NK-92 (cell line): Measurements from ENCODE around the gene POLR3H.

Source experiments
- DNase-seq: peaks from one replicate; lab custom pipeline; 2025; ENCODE audit not compliant: unreplicated experiment; lab: John Stamatoyannopoulos, UW

POLR3H gene

DNA sequence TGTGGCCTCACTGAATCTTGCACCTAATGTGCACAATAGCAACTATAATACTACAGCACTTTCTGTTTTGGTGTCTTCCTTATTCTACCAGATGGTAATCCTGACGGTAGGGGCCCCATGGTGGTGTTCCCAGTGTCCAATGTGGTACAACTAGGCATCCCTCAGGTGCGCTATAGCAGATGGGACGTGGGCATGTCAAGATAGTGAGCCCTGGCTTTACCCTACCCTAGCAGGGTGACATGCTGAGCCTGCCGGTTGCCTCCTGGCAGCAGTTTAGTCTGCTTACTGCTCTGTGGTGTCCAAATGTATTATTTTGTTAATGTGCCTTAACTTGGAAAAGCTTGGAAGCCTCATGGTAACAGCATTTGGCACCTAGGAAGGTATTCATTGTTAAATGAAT, 56.2 kb downstream of the POLR3H start:
- no peak for DNase-seq

DNA sequence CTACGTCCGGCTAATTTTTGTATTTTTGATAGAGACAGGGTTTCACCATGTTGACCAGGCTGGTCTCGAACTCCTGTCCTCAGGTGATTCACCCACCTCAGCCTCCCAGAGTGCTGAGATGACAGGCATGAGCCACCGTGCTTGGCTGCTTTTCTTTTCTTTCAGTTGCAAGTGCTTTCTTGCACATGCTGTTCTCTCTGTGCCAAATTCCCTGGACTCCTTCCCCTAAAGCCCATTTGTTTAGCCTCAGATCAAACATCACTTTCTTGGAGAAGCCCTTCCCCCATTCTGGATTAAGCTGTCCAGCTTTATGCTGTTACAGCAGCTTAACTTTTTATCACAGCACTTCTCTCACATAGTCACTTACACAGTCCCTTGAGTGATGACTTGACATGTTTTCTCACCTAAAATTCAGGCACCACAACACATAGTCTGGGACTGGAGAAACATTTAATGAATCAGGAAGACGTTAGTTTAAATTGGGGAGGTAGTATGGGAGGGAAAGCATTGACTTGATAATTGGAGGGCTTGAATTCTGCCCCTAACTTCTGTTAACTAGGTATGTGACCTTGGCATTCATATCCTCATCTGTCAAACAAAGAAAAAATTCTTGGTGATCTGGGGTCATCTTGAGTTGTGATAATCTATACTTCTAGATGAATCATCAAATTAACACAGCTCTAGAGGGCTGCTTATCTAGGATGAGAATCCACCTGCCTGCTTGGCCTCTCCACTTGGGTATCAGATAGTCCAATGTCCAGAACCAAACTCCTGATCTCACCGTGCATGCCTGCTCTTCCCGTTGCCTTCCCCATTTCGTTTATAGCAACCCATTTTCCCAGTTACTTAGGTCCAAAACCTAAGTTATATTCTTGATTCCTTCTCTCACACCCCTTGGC, 57.0 kb downstream of the POLR3H start:
- no peak for DNase-seq

DNA sequence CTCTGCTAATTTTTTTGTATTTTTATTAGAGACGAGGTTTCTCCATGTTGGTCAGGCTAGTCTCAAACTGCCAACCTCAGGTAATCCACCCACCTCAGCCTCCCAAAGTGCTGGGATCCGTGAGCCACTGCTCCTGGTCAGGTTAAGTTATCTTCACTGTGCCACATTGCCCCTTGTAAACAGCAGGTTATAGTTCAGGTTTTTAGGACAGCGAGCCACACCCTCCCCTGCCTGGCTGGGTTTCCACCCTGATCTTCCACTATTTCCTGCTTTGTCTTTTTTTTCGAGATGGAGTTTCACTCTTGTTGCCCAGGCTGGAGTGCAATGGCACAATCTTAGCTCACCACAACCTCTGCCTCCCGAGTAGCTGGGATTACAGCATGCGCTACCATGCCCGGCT, 59.2 kb downstream of the POLR3H start:
- DNase-seq: no peak

DNA sequence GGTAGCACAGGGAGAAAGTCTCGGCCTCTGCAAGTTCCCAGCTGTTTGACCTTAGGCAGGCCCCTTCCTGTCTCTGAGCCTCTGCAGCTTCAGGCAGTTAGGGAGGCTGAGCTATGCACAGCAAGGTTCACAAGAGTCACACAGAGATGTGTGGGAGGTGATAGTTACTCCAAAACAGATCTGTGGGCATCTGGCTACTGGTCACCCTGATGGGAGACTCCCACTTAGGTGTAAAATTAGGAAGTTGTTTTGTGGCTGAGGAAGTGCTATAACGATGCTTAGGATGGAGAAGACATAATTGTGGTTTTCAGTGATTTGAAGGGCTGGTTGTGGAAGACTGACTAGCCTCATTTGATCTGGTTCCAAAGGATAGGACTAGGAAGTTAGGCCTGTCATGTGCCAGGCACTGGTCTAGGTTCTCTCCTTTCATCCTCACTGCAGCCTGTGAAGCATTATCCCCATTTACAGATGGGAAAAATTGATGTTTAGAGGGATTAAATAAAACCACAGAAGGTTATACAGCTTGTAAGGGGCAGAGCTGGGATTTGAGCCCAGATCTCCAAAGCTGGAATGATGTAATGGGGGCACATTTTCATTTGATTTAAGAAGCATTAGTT, 61.8 kb downstream of the POLR3H start:
- DNase-seq: no peak

DNA sequence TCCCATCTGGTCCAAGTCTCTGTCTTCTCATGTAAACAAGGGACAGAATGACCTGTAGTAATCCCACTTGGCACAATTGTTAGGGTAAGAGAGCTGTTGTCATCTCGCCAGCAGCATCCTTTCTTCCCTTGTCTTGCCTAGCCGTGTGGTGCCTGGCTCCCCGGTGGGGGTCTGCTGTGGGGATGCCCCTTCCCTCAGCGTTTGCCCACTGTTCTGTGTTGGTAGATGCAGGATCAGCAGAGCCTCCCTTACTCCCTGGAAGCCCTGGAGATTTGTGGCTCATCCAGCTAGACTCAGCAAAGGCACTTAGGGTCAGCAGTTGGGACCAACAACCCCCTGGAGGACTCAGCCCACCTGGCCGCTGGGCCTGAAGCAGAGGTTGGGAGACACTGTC, 62.3 kb downstream of the POLR3H start:
- DNase-seq: no peak

DNA sequence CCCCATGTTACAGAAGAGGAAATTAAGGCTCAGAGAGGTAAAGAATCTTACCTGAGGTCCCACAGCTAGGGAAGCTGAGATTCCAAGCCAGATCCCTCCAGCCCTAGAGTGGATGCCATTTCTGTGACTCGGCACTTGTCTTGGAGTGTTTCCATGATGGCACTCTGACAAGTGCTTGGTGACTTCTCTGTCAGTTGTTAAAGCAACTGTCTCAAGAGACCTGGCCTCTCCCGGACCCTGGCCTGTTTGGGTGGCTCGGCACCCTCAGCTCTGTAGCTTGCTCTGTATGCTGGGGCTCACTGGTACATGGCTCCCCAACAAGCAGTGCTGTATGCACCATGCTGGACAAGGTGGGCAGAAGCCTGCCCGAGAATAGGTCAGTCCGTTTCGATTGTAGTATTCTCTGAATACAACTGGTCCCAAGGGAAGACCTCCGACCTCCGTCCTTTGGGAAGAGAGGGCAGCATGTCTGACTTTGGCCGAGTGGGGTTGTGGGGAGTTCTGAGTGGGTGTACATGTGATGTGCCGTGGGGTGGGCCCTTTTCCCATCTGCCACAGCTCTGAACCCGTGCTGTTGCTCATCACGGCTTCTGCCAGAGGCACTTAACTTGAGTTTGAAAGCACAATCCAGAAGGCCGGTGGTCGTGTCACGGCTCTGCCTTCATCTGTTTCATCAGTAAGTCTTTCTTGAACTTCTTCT, 63.0 kb downstream of the POLR3H start:
- DNase-seq: no peak

DNA sequence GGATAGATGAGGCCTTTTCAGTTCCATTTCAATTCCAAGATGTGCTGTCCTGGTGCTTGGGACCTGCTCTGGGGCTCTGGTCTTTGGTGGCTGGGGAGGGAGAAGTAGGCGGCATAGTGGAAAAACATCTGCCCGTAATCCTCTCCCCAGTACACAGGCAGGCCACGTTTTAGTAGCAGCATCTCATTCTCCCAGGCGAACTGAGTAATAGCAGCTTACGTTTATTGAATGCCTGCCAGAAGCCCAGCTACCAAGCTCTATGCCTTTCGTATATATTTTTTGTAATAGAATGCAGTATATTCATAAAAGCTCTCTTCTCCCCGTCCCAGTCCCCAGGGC, 63.9 kb downstream of the POLR3H start:
- no peak for DNase-seq

DNA sequence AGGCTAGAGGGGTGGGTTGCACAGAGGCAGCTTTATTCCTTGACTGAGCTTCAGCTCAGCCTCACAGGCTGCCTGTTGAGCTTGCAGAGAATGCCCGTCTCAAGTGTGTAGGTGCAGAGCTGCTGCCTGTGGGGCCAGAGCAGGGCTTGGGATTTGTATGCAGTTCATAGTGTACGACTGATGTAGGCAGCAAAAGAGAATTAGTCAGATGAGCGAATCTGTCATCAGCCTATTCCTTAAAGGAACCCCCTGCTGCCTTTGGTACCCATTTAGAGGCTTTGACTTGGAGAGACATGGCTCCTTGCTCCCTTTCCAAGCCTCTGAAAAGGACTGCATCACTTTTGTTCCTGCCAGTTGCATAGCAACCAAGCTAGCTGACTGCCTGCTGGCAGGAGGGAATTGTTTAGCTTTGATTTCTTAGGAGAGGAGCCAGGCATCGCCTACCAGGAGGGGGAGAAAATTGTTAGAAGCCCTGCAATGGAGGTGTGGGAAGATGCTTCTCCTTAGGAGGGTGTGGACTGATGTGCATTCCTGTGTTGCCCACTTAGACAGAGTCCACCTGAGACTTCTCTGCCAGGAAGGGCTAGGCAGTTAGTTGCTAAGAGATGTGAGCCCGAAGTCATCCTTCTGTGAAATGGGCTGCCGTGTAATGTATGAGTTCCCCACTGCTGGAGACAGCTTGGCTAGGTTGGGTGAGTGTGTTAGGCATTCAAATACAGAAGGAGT, 64.4 kb downstream of the POLR3H start:
- DNase-seq: no peak

DNA sequence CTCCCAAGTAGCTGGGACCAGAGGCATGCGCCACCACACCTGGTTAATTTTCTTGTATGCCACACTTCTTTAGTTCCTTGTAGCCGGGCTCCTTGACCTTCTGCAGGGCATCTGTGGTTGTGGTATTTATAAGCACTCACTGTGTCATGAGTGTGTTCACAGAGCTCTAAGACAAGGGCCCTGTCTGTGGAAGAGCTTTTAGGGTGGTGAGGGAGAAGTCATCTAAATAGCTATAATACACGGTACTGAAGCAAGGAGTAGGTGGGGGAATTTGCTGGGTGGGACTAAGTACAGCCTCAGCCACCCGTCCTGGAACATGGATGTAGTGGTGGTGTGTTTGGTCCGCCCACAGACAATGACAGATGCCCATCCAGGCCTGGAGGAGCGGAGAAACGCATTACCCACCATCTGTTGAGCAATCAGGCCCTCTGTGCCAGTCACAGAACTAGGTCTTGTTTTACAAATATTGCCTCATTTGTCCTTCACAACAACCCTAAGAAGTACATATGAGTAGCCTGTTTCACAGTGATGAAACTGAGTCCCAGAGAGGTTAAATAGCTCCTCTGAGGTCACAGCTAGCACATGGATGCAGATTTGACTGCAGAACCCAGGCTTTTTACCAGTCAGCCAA, 65.3 kb downstream of the POLR3H start:
- DNase-seq: no peak

DNA sequence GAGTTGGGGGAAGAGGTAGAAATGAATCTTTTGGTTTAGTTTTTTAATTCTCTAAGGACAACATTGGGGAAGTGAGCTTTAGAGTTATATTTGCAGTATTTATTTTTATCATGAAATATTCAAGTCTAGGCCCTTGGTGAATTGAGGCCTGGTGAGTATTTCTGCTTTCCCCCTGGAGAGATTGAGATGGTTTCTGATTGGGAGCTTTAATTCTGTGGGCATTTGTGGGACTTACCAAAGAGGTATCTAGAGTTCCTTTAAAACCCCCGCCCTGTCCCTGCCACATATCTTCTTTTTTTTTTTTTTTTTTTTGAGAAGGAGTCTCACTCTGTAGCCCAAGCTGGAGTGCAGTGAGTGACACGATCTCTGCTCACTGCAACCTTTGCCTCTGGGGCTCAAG, 65.8 kb downstream of the POLR3H start:
- no peak for DNase-seq
